Panc1 (cell line): ENCODE measurements around the gene C6orf163.

Experiments used
- CTCF ChIP-seq: fragments of 450-650 bp; IDR thresholded peaks from 2 replicates; pipeline ENCODE4 v1.5.1; 2017; ENCODE audit warnings: mild to moderate bottlenecking
- POLR2AphosphoS5 ChIP-seq: IDR thresholded peaks from 2 replicates; pipeline ENCODE4 v1.6.1; 2012; ENCODE audit warnings: mild to moderate bottlenecking, low read depth, low read length, moderate library complexity
- SIN3A ChIP-seq: IDR thresholded peaks from 2 replicates; pipeline ENCODE4 v1.6.1; 2012; ENCODE audit warnings: low read depth, mild to moderate bottlenecking, low read length, moderate library complexity, borderline replicate concordance; ENCODE audit not compliant: insufficient read depth
- TCF7L2 ChIP-seq: IDR thresholded peaks from 2 replicates; pipeline ENCODE4 v1.6.1; 2011; ENCODE audit warnings: mild to moderate bottlenecking, low read depth, low read length, inconsistent platforms
- TF ChIP-seq, protein P1 (sequence below), 2 experiments: IDR thresholded peaks; 2 replicates each; pipeline ENCODE4 v1.6.1; 2011 to 2012; ENCODE audit warnings: low read depth in 2 of 2, control low read depth in 1 of 2, low read length in 1 of 2, mild to moderate bottlenecking in 1 of 2, moderate library complexity in 1 of 2; ENCODE audit not compliant: insufficient read depth in 1 of 2

DNA sequence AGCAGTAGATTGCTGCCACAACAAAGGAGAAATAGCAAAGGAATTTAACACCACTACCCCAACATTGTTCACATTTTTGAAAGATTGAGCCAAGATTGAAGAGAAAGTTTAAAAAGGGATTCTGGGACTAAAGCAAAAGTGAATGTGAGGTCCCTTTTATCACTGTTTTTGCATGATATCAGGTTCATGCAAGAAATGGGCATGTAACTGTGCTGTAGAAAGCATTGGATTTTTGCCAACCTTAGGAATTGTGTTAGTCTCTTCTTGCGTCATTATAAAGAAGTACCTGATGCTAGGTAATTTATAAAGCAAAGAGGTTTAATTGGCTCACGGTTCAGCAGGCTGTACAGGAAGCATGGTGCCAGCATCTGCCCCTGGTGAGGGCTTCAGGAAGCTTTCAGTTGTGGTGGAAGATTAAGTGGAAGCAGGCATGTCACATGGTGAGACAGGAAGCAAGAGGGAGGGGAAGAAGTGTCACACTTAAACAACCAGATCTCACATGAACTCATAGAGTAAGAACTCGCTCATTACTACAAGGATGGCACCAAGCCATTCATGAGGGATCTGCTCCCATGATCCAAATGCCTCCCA, 10.9 kb upstream of the C6orf163 start:
- TF ChIP-seq POLR2AphosphoS5, result no peak
- TF ChIP-seq CTCF, result no peak
- TF ChIP-seq SIN3A, result no peak
- TF ChIP-seq, protein P1, sequence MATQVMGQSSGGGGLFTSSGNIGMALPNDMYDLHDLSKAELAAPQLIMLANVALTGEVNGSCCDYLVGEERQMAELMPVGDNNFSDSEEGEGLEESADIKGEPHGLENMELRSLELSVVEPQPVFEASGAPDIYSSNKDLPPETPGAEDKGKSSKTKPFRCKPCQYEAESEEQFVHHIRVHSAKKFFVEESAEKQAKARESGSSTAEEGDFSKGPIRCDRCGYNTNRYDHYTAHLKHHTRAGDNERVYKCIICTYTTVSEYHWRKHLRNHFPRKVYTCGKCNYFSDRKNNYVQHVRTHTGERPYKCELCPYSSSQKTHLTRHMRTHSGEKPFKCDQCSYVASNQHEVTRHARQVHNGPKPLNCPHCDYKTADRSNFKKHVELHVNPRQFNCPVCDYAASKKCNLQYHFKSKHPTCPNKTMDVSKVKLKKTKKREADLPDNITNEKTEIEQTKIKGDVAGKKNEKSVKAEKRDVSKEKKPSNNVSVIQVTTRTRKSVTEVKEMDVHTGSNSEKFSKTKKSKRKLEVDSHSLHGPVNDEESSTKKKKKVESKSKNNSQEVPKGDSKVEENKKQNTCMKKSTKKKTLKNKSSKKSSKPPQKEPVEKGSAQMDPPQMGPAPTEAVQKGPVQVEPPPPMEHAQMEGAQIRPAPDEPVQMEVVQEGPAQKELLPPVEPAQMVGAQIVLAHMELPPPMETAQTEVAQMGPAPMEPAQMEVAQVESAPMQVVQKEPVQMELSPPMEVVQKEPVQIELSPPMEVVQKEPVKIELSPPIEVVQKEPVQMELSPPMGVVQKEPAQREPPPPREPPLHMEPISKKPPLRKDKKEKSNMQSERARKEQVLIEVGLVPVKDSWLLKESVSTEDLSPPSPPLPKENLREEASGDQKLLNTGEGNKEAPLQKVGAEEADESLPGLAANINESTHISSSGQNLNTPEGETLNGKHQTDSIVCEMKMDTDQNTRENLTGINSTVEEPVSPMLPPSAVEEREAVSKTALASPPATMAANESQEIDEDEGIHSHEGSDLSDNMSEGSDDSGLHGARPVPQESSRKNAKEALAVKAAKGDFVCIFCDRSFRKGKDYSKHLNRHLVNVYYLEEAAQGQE (IDR thresholded peaks at IDR 0.05; ENCODE audit: insufficient read depth in 1 of 2, low read depth in 2 of 2, low read length in 1 of 2), result no peak
- no peak for TF ChIP-seq TCF7L2
